Activated T-cell treated with anti-CD3 and anti-CD28 coated beads, Interleukin-2, amount 50 U/mL, for 72 hours (primary cell): Measurements from ENCODE around the gene DUS1L. TPM values are rescaled to one million over a fixed set of nuclear protein-coding genes. Genes with fewer than 3 reads are reported as not detected.

ENCODE experiments used
- ATAC-seq, 2 donors: fragments of 150-1000 bp; cut with Tn5 transposase; replicated peaks in 1 of 2; 2 replicates each; pipeline ENCODE4 v1.10.0; 2021; ENCODE audit warnings: moderate library complexity in 2 of 2, mild to moderate bottlenecking in 1 of 2
- DNase-seq, 2 donors: peaks; one replicate each; pipeline ENCODE4 v3.0.0; 2021 to 2022; ENCODE audit warnings: mixed read lengths in 1 of 2
- H3K27ac Mint-ChIP-seq: one replicate; pipeline ENCODE4 v1.8.0; 2022; ENCODE audit warnings: mild to moderate bottlenecking, moderate library complexity, mixed read lengths
- H3K27me3 Mint-ChIP-seq: one replicate; pipeline ENCODE4 v1.8.0; 2022; ENCODE audit warnings: low read depth, mixed read lengths
- H3K36me3 Mint-ChIP-seq, 2 donors: one replicate each; pipeline ENCODE4 v1.8.0; 2022; ENCODE audit warnings: mixed read lengths in 2 of 2, mild to moderate bottlenecking in 1 of 2; ENCODE audit not compliant: insufficient read depth in 2 of 2
- H3K4me1 Mint-ChIP-seq: one replicate; pipeline ENCODE4 v1.8.0; 2022; ENCODE audit warnings: low read depth, mixed read lengths
- H3K4me3 Mint-ChIP-seq, 2 donors: one replicate each; pipeline ENCODE4 v1.8.0; 2022; ENCODE audit warnings: mild to moderate bottlenecking in 2 of 2, mixed read lengths in 2 of 2, moderate library complexity in 2 of 2
- H3K9me3 Mint-ChIP-seq, 2 donors: one replicate each; pipeline ENCODE4 v1.8.0; 2022; ENCODE audit warnings: mixed read lengths in 2 of 2
- total RNA-seq, 2 donors: library from RNA; stranded (reverse); gene quantifications; one replicate each; pipeline ENCODE4 v1.2.3, GENCODE V29; 2022

The DUS1L gene
- total RNA-seq, 2 donors from 2014 or later, result 109 to 121 TPM

DNA sequence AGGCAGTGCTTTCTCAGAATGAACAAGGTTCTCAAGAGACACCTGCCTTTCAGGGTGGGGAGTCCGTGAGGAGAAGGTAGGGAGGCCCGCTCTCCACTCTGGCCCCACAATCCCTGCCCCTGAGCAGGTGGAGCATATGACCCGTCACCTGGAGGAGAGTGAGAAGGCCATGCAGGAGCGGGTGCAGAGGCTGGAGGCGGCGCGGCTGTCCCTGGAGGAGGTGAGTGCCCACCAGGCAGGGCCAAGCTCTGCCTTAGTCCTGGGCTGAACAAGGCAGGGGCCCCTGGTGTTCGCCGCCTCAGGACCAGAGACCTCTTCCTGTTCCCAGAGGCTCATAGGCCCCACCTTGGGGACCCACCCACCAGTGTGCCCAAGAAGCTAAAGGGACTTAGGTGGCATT, 36.6 kb downstream of the DUS1L start:
- ATAC-seq, result no peak
- Mint-ChIP-seq H3K4me1 (peaks cover 14% of the 10 kb centered on the region), H3K9me3 (no peaks in the 10 kb centered on the region), H3K27me3 (no peaks in the 10 kb centered on the region), H3K36me3 (peaks cover 0 to 1% of the 10 kb centered on the region in 2 donors), H3K27ac (no peak overlapping the region), H3K4me3 (peak overlapping the region in 1 of 2 donors; percentile 7)
- DNase-seq, result no peak

DNA sequence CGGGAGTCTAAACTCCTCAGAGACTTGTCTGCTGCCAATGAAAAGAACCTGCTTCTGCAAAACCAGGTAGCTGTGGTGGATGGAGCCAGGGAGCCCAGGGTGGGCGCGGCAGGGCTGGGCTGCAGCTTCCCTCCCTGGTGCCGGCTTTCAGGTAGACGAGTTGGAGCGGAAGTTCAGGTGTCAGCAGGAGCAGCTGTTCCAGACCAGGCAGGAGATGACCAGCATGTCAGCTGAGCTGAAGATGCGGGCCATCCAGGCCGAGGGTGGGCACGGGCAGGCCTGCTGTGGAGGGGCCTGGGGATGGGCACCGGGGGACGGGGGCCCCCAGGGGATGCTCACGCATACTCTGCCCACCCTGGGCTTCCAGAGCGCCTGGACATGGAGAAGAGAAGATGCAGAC, 37.4 kb downstream of the DUS1L start:
- H3K4me1 Mint-ChIP-seq, result peaks cover 17% of the 10 kb centered on the region
- no peak for DNase-seq
- H3K27me3 Mint-ChIP-seq, result no peaks in the 10 kb centered on the region
- no peak overlapping the region for H3K4me3 Mint-ChIP-seq
- ATAC-seq, result no peak
- H3K9me3 Mint-ChIP-seq, result no peaks in the 10 kb centered on the region
- H3K36me3 Mint-ChIP-seq, result peaks cover 0 to 1% of the 10 kb centered on the region in 2 donors
- no peak overlapping the region for H3K27ac Mint-ChIP-seq

DNA sequence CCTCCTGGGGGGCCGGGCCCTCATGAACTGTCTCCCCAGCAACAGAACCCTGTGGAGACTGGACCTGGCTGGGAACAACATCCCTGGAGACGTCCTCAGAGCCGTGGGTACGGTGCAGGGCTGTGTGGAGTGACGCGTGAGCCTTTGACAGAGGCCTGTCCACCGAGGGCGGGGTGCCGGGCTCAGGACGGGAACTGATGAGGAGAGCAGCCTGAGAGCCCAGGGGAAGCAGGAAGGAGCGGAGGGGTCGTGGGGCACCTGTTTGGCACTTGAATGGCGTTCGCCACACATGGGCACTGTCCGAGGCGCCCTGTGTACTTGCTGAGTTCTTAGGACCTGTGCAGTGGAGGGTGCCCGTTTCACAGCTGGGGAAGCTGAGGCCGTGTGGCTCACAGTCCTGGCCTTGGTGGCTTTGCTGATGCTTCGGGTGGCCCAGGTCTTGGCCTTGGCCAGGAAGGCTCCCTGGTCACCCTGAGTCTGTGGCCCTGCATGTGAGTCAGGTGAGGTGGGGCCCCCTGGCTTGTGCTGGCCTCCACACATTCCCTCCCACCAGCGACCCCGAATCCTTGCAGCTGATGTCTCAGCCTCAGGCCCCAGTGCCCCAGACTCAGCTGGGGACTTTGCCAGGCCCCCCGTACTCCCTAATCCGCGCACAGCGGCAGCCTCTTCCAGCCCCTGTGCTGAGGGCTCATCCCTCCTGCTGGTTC, 40.0 kb downstream of the DUS1L start:
- H3K4me1 Mint-ChIP-seq, result peaks cover 26% of the 10 kb centered on the region
- H3K9me3 Mint-ChIP-seq, result no peaks in the 10 kb centered on the region
- no peak overlapping the region for H3K4me3 Mint-ChIP-seq
- H3K27ac Mint-ChIP-seq, result no peak overlapping the region
- H3K36me3 Mint-ChIP-seq, result peaks cover 0 to 1% of the 10 kb centered on the region in 2 donors
- ATAC-seq (no peak), DNase-seq (no peak)
- no peaks in the 10 kb centered on the region for H3K27me3 Mint-ChIP-seq

DNA sequence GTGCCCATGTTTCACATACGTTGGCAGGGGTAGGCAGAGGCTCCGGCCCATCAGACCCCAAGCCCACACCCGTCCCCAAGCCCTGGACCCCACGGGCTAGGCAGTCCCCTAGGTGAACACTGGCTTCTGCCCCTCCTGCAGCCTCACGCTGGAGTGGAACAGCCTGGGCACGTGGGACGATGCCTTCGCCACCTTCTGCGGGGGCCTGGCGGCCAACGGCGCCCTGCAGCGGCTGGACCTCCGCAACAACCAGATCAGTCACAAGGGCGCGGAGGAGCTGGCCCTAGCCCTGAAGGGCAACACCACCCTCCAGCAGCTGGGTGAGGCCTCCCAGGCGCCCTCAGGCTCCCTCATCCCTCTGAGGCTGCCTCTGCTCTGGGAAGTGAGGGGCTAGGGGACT, 40.7 kb downstream of the DUS1L start:
- ATAC-seq, result no peak
- Mint-ChIP-seq H3K9me3 (no peaks in the 10 kb centered on the region), H3K4me3 (no peak overlapping the region), H3K27ac (no peak overlapping the region), H3K27me3 (no peaks in the 10 kb centered on the region), H3K36me3 (peaks cover 0 to 1% of the 10 kb centered on the region in 2 donors), H3K4me1 (peaks cover 33% of the 10 kb centered on the region)
- DNase-seq, result no peak

DNA sequence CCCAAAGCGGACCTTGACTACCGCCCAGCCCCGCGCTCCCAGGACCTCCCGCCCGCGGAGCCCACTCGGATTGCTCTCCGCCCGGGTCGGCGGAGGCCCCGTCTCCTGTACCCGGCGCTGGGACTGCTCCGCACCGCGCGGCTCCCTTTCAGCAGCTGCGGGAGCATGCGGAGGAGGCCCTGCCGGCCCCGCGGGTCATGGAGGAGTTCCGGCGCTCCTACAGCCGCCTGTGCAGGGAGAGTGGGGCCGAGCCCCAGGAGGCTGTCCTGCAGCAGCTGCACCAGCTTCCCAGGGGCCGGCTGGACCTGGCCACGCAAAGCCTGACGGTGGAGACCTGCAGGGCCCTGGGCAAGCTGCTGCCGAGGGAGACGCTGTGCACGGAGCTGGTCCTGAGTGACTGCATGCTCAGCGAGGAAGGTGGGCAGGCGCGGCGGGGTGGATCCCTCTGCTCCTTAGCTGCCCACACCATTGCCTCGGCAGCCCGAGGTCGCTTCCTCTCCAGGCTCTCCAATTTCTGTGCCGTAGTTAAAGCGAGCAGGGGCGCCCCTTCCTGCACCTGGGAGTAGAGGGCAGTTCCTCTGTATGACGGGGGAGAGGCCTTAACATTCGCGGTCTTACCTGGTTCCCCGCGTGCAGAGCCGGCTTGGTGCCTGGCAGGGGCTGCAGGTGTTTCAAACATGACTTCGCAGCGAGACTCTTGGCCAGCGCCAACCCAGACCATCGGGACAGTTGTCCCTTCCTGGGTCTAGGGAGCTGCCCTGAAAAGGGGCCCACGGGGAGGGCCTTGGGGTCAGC, 42.0 kb downstream of the DUS1L start:
- Mint-ChIP-seq H3K27me3 (no peaks in the 10 kb centered on the region), H3K9me3 (no peaks in the 10 kb centered on the region), H3K4me3 (peak overlapping the region; percentile 81 to 84), H3K4me1 (peaks cover 28% of the 10 kb centered on the region), H3K27ac (no peak overlapping the region), H3K36me3 (peaks cover 0 to 1% of the 10 kb centered on the region in 2 donors)
- DNase-seq, result peak; percentile 33 to 38
- peak in 1 of 2 donors; percentile 2 for ATAC-seq

DNA sequence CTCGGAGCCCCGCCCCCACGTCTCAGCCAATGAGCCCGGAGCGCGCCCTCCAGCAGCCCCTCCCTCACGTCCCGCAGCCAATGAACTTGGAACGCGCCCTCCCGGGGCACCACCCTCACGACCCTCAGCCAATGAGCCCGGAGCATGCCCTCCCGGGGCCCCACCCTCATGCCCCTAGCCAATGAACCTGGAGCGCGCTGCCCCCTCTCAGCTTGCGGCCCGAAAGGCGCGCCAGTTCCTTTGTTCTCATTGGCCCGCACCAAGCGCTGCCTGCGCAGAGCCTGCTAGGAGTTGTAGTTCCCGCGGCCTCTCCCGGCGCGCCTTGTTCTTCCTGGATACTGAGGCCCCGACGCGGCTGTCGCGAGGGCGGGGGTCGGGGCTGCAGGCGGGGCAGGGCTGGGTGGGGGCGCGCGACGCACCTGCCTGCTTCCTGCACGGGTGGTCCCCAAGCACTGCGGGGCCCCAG, 42.6 kb downstream of the DUS1L start, which contains the start of gene LRRC45:
LRRC45 (plus strand) TSS at position 325 of the 466 bp plus-strand sequence. CDS start 339 bp downstream, outside the sequence.
- Mint-ChIP-seq H3K36me3 (peaks cover 0 to 1% of the 10 kb centered on the region in 2 donors), H3K27me3 (no peaks in the 10 kb centered on the region), H3K4me1 (peaks cover 28% of the 10 kb centered on the region), H3K4me3 (peak within 1 kb of the TSS; percentile 84 to 89), H3K9me3 (no peaks in the 10 kb centered on the region), H3K27ac (no peak within 1 kb of the TSS)
- peak; percentile 93 to 94 for ATAC-seq
- peak; percentile 100 for DNase-seq

DNA sequence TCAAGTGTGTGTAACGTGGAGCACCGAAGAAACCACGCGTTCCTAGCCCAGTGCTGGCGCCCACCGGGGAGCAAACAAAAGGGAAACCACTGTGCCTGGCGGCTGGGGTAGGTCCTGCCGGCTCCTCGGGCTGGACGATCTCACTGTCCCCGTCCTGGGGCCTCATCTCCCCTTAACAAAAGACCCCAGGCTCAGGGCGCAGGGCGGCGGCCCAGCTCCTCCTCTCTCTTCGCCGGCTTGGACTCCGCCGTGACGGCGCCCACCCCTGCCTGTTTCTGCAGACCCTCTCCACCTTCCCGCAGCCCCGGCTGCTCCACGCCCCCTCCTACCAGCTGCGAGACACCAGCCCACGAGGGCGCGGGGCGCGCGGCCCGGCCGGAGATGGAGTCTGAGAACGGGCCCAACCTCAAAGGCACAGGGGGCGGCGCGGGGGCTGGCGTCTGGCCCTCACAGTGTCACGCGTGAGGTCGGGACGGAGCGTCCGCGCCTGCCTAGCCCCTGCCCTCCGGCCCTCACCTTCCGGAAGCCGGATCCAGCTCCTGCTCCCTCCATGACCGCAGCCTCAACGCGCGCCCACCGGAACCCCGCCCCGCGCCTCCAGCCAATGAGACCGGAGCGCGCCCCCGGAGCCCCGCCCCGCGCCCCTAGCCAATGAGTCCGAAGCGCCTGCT, 43.2 kb downstream of the DUS1L start, which contains the start of gene CENPX:
CENPX (minus strand) TSS at position 569 of the 671 bp plus-strand sequence; CDS start at position 552, 17 bp downstream.
- no peak for ATAC-seq
- no peaks in the 10 kb centered on the region for H3K9me3 Mint-ChIP-seq
- H3K36me3 Mint-ChIP-seq, result peaks cover 0 to 1% of the 10 kb centered on the region in 2 donors
- DNase-seq, result no peak
- no peaks in the 10 kb centered on the region for H3K27me3 Mint-ChIP-seq
- peak within 1 kb of the TSS; percentile 84 to 89 for H3K4me3 Mint-ChIP-seq
- H3K4me1 Mint-ChIP-seq, result peaks cover 28% of the 10 kb centered on the region
- H3K27ac Mint-ChIP-seq, result no peak within 1 kb of the TSS

DNA sequence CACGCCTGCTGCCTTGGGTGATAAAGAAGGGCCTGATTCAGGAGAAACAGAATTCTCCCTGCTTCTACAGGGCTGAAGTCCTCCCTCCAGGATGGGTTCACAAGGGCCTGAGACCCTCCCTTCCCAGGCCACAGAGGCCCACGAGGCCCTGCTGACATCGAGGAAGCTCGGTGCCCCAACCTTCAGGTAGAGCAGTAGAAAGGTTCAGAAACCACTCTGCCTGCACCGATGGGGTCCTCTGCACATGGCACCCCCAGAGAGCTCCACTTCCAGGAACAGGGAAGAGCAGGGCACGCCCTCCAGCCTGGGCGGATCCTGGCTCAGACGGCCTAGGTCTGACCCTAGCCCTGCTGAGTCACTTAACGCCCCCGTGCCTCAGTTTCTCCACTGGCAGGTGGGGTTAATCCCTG, 43.7 kb downstream of the DUS1L start:
- ATAC-seq (no peak), DNase-seq (no peak)
- no peak overlapping the region for H3K27ac Mint-ChIP-seq
- H3K4me3 Mint-ChIP-seq, result peak overlapping the region; percentile 84 to 89
- H3K9me3 Mint-ChIP-seq, result no peaks in the 10 kb centered on the region
- no peaks in the 10 kb centered on the region for H3K27me3 Mint-ChIP-seq
- H3K36me3 Mint-ChIP-seq, result peaks cover 0 to under 1% of the 10 kb centered on the region in 2 donors
- peaks cover 28% of the 10 kb centered on the region for H3K4me1 Mint-ChIP-seq

DNA sequence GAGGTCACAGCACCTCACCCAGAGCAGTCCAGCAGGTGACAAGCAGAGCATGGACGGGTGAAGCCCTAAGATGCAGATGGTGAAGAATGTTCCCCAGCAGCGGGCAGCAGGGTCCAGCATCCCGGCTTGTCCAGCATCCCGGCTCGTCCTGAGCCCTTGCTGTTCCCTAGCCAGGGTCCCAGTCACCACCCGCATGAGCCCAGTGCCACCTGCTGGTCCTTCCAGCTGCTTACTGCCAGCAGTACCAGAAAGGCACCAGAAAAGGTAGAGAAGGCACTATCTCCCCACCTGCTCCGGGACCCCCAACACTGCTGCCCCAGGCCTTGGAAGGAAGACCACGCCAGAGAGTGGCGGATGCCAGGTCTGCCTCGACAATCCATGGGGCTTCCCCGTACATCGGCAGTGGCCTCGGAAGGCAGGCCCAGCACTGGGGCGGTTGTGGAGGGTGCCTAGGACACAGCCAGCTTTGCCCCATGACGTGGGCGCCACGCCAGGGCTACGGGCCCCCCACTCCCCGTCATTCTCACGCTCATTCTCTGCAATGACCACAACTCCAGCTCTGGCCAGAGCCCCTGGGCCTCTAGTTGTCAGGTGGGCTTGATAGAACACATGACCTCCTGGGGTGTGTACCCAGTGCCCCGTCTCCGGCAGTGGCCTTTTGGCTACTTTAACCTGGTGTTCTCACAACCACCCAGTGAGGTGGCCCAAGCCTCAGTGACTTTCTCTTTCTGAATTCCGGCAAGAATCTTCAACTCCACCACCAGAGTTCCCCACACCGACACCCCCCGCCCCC, 44.3 kb downstream of the DUS1L start:
- DNase-seq (peak; percentile 63 to 74), ATAC-seq (no peak)
- H3K27ac Mint-ChIP-seq, result no peak overlapping the region
- no peaks in the 10 kb centered on the region for H3K27me3 Mint-ChIP-seq
- no peaks in the 10 kb centered on the region for H3K9me3 Mint-ChIP-seq
- H3K36me3 Mint-ChIP-seq, result no peaks in the 10 kb centered on the region
- H3K4me3 Mint-ChIP-seq, result peak overlapping the region; percentile 84 to 89
- H3K4me1 Mint-ChIP-seq, result peaks cover 28% of the 10 kb centered on the region

DNA sequence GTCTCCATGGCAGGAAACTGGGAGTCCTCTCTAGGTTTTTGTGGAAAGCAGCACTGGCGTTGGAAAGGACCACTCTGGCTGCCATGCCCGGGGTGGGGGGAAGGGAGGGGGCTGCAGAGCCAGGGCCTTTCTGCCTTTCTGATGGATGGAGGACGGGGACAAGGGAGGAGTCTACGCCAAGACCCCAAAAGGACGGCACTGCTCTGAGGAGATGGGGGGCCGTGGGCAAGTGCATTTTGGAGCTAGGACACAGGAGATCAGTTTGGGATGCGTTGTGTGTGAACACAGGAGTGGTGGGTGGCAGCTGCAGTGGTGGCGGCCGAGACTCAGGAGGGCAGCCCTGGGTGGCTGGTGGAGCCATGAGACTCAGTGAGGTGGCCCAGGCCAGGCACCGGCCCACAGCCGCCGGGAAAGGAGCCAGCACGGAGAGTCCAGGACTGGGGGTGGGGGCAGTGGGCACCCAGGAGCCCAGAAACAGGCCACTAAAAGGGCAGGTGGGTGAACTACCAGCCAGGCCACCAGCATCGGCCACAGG, 45.0 kb downstream of the DUS1L start:
- Mint-ChIP-seq H3K27me3 (no peaks in the 10 kb centered on the region), H3K4me1 (peaks cover 28% of the 10 kb centered on the region), H3K27ac (no peak overlapping the region), H3K36me3 (no peaks in the 10 kb centered on the region), H3K4me3 (peak overlapping the region; percentile 84 to 89), H3K9me3 (no peaks in the 10 kb centered on the region)
- DNase-seq (no peak), ATAC-seq (no peak)

DNA sequence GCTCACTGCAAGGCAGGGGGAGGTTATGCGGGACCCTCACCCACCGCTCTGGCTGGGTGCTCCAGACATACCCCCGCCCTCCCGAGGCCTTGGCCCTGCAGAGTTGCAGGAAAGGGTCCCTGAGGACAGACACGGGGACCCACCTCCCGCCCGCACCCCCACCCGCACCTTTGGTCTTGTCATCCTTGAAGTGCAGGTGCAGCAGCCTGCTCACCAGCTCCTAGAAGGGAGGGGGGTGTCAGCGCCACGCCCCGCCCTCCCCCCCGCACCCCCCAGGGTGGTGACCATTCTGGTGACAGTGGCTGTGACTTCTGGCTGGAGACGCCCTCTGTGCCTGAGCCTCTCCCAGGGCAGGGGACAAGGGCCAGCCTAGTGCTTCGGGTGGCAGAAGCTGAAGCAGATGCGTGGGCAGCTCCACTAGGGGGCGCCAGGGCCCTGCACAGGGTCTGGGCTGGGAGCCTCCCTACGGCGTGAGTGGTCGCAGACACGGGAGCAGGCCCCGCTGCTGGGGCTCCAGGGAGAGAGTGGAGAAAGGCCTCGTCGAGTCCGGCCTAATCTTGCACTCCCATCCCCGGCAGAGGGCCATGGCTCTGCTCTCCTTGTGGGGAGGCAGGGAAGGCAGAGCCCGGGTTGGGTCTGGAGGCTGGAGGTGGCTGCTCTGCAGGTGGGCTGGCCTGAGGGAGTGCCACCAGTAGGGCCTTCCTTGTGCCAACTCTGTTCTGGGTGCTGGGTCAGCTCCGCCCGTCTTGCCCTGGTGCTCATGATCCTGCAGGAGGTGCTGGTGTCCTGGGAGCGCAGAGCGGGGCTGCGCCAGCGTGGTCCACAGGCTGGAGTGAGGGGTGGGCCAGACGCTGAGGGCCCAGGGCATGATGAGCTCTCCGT, 45.7 kb downstream of the DUS1L start:
- no peaks in the 10 kb centered on the region for H3K27me3 Mint-ChIP-seq
- no peak for ATAC-seq
- peaks cover 28% of the 10 kb centered on the region for H3K4me1 Mint-ChIP-seq
- H3K9me3 Mint-ChIP-seq, result no peaks in the 10 kb centered on the region
- no peak overlapping the region for H3K27ac Mint-ChIP-seq
- no peaks in the 10 kb centered on the region for H3K36me3 Mint-ChIP-seq
- H3K4me3 Mint-ChIP-seq, result peak overlapping the region in 1 of 2 donors; percentile 67
- peak; percentile 81 to 84 for DNase-seq
